Esophagus squamous epithelium (tissue), 5 donors: ENCODE data around the gene GRK5. TPM values are rescaled to one million over a fixed set of nuclear protein-coding genes. Genes with fewer than 3 reads are reported as not detected.

Experiments used
- DNase-seq: peaks from one replicate; lab custom pipeline; 2025; lab: John Stamatoyannopoulos, UW
- H3K27ac ChIP-seq, 4 donors: fragments of 200-600 bp; sonication (generic); one replicate each; pipeline ENCODE4 v1.5.1; 2016 to 2019; ENCODE audit warnings: mild to moderate bottlenecking in 1 of 4
- H3K27me3 ChIP-seq, 4 donors: fragments of 200-600 bp; sonication (generic); 1 replicate in 3 of 4; 2 replicates in 1 of 4; pipeline versions ENCODE4 v1.5.1 to v1.6.0; 2017 to 2021; ENCODE audit warnings: antibody characterized with exemption in 1 of 4
- H3K36me3 ChIP-seq, 3 donors: fragments of 200-600 bp; sonication (generic); one replicate each; pipeline ENCODE4 v1.5.1; 2016 to 2019
- H3K4me1 ChIP-seq, 3 donors: fragments of 200-600 bp; sonication (generic); one replicate each; pipeline ENCODE4 v1.5.1; 2017 to 2019
- H3K4me3 ChIP-seq, 4 donors: fragments of 200-600 bp; sonication (generic); 1 replicate in 3 of 4; 2 replicates in 1 of 4; pipeline ENCODE4 v1.5.1; 2016 to 2019; ENCODE audit warnings: mild to moderate bottlenecking in 2 of 4, moderate library complexity in 1 of 4
- H3K9me3 ChIP-seq, 3 donors: fragments of 200-600 bp; sonication (generic); one replicate each; pipeline ENCODE4 v1.5.1; 2016 to 2019
- POLR2A ChIP-seq, 4 donors: fragments of 450-650 bp; IDR thresholded peaks; one replicate each; pipeline ENCODE4 v1.6.1; 2017; ENCODE audit warnings: antibody characterized with exemption in 4 of 4, mild to moderate bottlenecking in 4 of 4, moderate library complexity in 3 of 4
- WGBS, 2 donors: methylation state at CpG; one replicate each; pipeline ENCODE4 v1.1.5; 2018; 5-methylcytosine and 5-hydroxymethylcytosine counted together
- intact Hi-C: fragments of 100-400 bp; cut with DNase I; formaldehyde crosslinking; loops from one replicate; pipeline ENCODE4 v1.15.0; 2022
- total RNA-seq, 4 donors: library from RNA; depleted of rRNA; stranded (reverse); fragments of >200 nt; gene quantifications; one replicate each; pipeline ENCODE4 v1.1.0, GENCODE V29; 2016
- TF ChIP-seq, protein P1 (sequence below), 6 experiments: fragments of 450-650 bp in 4 of 6; fragments of 200-600 bp in 2 of 6; sonication (generic) in 2 of 6; IDR thresholded peaks; one replicate each; pipeline ENCODE4 v1.5.1; 2016 to 2019; ENCODE audit warnings: antibody characterized with exemption in 6 of 6, mild to moderate bottlenecking in 4 of 6, moderate library complexity in 4 of 6
- donor health status: DM: yes; HTN: yes; CAD: no.

The GRK5 gene
- total RNA-seq, 4 donors from 2014 or later: 2.4 to 18.9 (median 6.3) TPM

DNA sequence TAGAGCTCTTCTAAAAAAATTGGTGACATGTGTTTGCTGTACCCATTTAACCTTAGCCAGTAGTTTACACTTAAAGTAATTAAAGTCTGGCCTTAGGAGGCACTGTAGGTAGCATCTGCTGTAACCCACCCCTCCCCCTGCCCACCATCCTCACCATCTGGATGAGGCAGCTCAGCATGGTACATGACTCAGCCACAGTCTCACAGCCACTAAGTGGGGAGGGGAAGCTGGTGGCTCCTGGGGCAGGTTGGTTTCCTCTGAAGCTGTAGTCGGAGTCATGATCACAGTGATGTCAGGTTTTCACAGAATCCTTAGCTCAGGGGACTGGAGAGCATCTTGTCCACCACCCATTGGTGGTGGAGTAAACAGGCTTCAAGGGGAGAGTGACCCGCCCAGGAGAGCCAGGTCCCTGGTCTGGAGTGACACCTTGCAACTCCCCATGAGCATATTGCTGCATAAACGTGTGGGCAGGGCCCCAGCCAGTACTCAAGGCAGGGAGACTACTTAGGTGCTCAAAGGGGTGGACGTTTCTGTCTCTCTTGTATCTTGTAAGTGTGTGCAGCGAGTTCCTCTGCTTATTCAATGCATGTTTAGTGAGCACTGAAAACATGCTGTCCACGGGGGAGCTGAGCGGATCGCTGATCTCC, 125.9 kb downstream of the GRK5 start:
- Histone ChIP-seq H3K4me1 (peaks cover 0 to 31% (median 8%) of the 10 kb centered on the region in 3 donors), H3K27ac (no peak overlapping the region), H3K4me3 (no peak overlapping the region), H3K27me3 (no peaks in the 10 kb centered on the region), H3K36me3 (peaks cover 0 to 4% (median 0%) of the 10 kb centered on the region in 3 donors), H3K9me3 (no peaks in the 10 kb centered on the region)
- 79% methylated on average over 7 of the region's 8 CpGs; no CpG with 5 or more reads in 1 of the 2 donors for WGBS, 2 donors
- no peak for DNase-seq
- intact Hi-C loops: no loop called here
- no peak for TF ChIP-seq POLR2A (IDR thresholded peaks at IDR 0.05)
- TF ChIP-seq, protein P1, sequence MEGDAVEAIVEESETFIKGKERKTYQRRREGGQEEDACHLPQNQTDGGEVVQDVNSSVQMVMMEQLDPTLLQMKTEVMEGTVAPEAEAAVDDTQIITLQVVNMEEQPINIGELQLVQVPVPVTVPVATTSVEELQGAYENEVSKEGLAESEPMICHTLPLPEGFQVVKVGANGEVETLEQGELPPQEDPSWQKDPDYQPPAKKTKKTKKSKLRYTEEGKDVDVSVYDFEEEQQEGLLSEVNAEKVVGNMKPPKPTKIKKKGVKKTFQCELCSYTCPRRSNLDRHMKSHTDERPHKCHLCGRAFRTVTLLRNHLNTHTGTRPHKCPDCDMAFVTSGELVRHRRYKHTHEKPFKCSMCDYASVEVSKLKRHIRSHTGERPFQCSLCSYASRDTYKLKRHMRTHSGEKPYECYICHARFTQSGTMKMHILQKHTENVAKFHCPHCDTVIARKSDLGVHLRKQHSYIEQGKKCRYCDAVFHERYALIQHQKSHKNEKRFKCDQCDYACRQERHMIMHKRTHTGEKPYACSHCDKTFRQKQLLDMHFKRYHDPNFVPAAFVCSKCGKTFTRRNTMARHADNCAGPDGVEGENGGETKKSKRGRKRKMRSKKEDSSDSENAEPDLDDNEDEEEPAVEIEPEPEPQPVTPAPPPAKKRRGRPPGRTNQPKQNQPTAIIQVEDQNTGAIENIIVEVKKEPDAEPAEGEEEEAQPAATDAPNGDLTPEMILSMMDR (IDR thresholded peaks at IDR 0.05): no peak

DNA sequence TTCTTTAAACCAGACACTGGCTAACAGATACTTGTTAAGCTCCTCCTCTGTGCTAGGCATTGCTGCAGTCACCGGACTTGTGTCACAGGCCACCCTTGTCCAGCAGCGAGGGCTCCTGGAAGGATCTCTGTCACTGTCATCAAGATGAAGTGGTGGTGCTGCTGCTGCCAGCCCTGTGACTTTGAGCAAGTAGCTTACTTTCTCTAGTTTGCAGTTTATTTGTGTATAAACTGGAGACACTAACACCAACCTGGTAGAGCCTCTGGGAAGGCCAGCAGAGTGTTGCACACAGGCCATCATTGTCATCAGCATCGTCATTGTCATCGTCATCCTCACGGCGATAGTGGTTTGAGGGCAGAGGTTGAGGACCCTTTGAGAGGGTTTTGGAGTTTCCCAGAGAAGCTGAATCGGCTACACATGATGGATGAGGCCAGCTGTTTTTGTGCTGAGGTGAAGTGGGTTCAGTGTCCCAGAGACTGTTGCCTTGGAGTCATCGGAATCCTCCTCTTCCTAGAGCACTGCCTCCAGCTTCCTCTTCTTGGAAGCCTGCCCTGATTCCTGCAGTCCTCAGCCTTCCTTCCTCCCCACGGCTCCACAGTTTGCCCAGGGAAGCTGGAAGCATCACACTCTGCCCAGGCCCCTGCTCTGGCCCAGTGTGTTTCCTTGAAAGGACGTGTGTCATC, 128.4 kb downstream of the GRK5 start:
- WGBS, 2 donors: 50 to 90% methylated on average over 1 to 8 of the region's 10 CpGs
- no peak overlapping the region for H3K4me3 ChIP-seq
- peaks cover 0 to 21% (median 3%) of the 10 kb centered on the region in 3 donors for H3K4me1 ChIP-seq
- peak overlapping the region in 2 of 4 donors; percentile 25 to 34 for H3K27ac ChIP-seq
- no peaks in the 10 kb centered on the region for H3K27me3 ChIP-seq
- TF ChIP-seq, protein P1 (IDR thresholded peaks at IDR 0.05): no peak
- no peak for TF ChIP-seq POLR2A (IDR thresholded peaks at IDR 0.05)
- no peak for DNase-seq
- H3K9me3 ChIP-seq: no peaks in the 10 kb centered on the region
- intact Hi-C loops: no loop called here
- no peaks in the 10 kb centered on the region for H3K36me3 ChIP-seq

DNA sequence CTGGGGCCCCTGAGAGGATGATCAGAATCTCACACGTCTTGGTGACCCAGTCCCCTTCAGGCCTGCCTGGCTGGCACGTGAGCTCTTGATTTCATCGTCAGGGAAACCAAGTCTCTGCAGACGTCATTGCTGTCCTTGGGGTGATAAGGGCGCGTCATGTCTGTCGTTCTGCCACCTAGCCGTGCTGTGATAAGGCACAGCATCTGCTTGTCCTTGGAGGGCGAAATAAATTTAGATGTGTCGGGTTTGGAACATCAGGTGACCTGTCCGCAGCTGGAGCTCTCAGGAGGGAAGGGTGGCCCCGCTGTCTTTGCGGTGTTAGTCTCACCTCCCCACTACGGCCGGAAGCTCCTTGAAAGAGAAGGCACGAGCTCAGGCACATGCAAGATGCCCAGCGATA, 129.2 kb downstream of the GRK5 start:
- no peak overlapping the region for H3K4me3 ChIP-seq
- no peaks in the 10 kb centered on the region for H3K9me3 ChIP-seq
- no peak for DNase-seq
- peaks cover 0 to 24% (median 9%) of the 10 kb centered on the region in 3 donors for H3K4me1 ChIP-seq
- no peak for TF ChIP-seq POLR2A (IDR thresholded peaks at IDR 0.05)
- TF ChIP-seq, protein P1 (IDR thresholded peaks at IDR 0.05): no peak
- no peaks in the 10 kb centered on the region for H3K36me3 ChIP-seq
- intact Hi-C loops: no loop called here
- 92 to 96% methylated on average over 14 to 15 of the region's 17 CpGs for WGBS, 2 donors
- H3K27me3 ChIP-seq: no peaks in the 10 kb centered on the region
- H3K27ac ChIP-seq: peak overlapping the region in 1 of 4 donors; percentile 34

DNA sequence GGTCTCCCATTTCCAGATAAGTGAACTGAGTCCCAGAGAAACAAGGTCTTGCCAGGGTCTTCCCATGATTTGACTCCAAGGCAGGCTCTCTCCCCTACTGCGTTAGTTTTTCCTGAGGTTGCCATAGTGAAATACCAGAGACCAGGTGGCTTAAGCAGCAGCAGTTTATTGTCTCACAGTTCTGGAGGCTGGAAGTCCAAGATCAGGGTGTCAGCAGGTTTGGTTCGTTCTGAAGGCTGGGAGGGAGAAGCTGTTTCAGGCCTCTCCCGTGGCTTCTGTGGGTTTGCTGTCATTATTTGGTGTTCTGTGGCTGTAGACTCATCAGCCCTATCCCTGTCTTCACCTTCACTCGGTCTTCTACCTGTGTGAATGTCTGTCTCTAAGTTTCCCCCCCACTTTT, 129.9 kb downstream of the GRK5 start:
- Histone ChIP-seq H3K36me3 (no peaks in the 10 kb centered on the region), H3K4me3 (no peak overlapping the region), H3K4me1 (peaks cover 0 to 30% (median 12%) of the 10 kb centered on the region in 3 donors), H3K27ac (no peak overlapping the region), H3K27me3 (no peaks in the 10 kb centered on the region), H3K9me3 (no peaks in the 10 kb centered on the region)
- intact Hi-C loops: no loop called here
- 55 to 72% methylated on average over 3 to 4 of the region's 4 CpGs for WGBS, 2 donors
- TF ChIP-seq, protein P1 (IDR thresholded peaks at IDR 0.05): no peak
- no peak for DNase-seq

DNA sequence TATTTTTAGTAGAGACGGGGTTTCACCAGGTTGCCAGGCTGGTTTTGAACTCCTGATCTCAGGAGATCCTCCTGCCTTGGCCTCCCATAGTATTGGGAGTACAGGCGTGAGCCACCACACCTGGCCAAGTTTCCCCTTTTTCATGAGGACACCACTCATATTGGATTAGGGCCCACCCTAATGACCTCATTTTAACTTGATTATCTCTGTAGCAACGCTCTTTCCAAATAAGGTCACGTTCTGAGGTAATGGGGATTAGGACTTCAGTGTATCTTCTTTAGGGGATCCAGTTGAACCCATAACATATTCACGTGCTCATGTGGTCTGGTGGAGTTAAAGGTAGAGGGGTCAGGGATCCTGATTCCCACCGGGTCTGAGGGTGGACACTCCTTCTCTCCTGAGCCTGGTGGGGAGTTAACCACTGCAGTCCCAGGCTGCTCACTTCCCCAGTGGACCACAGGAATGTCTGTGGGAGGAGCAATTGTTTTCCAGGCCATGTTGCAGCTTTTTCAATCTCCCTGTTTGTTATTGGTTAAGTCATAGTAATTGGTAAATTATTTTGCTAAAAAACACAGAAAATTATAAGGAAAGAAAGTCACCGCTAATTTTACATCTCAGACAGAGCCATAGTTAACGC, 130.5 kb downstream of the GRK5 start:
- H3K4me1 ChIP-seq: peaks cover 1 to 37% (median 12%) of the 10 kb centered on the region in 3 donors
- WGBS, 2 donors: 82 to 94% methylated on average over 7 of the region's 8 CpGs
- H3K27ac ChIP-seq: no peak overlapping the region

More for the DNA sequence above, 130.5 kb downstream of the GRK5 start:
- H3K9me3 ChIP-seq: no peaks in the 10 kb centered on the region
- intact Hi-C loops: no loop called here
- H3K27me3 ChIP-seq: no peaks in the 10 kb centered on the region
- no peaks in the 10 kb centered on the region for H3K36me3 ChIP-seq
- no peak overlapping the region for H3K4me3 ChIP-seq
- no peak for TF ChIP-seq POLR2A (IDR thresholded peaks at IDR 0.05)
- TF ChIP-seq, protein P1 (IDR thresholded peaks at IDR 0.05): no peak
- DNase-seq: no peak
